Renal pelvis (tissue), 4 donors: ENCODE results near the gene PLTP. TPM values are rescaled to one million over a fixed set of nuclear protein-coding genes. Genes with fewer than 3 reads are reported as not detected.

Experiments
- DNase-seq: peaks from one replicate; pipeline ENCODE4 v3.0.0-alpha.2; 2013
- polyA plus RNA-seq, 3 donors: library from polyadenylated mRNA; unstranded; fragments of 120-200 nt; gene quantifications; one replicate each; pipeline ENCODE4 v1.2.1, GENCODE V29; 2013; ENCODE audit not compliant: insufficient read length in 3 of 3

The PLTP gene
- polyA plus RNA-seq, 3 donors, result 140 to 161 (median 155) TPM

DNA sequence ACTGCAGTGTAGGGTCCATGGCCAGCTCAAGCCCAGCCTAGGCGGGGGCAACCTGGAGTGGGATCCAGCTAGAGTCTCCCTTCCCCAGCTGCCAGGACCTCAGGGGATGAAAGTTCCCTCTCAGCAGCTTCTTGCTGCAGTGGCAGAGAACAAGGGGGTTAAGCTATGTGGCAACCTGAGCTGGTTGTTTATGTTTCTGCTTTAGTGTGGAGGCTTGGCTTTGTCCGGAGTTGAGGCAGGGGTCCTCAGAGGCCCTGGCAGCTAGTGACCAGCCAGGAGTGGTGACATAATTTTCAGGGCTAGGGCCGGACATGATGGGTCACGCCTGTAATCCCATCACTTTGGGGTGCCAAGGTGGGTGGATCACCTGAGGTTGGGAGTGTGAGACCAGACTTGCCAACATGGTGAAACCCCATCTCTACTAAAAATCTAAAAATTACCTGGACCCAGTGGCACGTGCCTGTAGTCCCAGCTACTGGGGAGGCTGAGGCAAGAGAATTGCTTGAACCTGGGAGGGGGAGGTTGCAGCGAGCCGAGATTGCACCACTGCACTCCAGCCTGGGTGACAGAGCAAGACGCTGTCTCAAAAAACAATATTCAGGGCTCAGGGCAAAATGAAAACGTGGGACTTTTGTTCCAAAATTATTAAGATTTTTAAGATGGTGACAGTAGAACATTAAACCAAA is 14.0 kb upstream of the PLTP start:
- peak; percentile 27 for DNase-seq

- DNase-seq, result peak; percentile 57
Measured at GRCh38 chr20:45924391-45925261, 12.7 kb upstream of the PLTP start.

GRCh38 chr20:45921337-45922189 is 9.6 kb upstream of the PLTP start:
- DNase-seq, result peak; percentile 23

DNA sequence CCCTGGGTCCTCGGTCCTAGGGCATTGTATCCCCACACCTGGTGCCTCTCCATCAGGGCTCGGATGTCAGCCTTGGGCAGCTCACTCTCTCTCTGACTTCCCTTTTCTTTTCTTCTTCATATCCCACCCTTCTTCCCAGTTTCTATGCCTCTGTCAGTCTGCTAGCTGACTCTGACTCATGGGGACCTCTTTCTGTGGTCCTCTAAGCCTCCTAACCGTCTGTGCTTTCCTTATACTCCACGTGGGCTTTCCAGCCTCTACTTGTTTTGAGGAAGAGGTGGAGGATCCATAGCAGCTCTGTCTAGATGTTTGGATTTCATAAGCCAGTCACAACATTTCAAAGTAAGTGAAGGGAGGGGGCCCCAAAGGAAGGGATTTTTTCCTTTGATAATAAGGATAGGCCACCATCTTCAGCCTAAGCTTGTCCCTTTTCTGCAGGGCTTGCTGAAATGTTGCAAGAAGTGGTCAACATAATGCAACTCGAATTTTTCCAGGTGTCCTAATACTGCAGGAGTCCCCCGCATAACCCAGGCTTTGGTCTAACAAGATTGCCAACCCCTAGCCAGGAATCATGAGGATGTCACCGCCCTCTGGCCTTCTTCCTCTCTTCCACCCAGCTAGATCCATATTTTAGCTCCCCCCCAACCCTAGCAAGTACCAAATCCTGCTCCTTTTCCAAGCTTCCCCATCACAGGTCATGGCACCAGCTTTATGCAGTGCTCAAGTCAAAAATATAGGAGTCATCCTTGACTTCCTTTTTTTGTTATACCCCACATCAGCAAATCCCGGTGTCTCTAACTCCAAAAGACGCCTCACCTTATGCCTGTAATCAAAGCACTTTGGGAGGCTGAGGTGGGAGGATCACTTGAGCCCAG is 8.7 kb upstream of the PLTP start:
- DNase-seq, result no peak

GRCh38 chr20:45919542-45920399 is 7.8 kb upstream of the PLTP start:
- peak; percentile 73 for DNase-seq

GRCh38 chr20:45918779-45919537 is 7.0 kb upstream of the PLTP start:
- no peak for DNase-seq

DNA sequence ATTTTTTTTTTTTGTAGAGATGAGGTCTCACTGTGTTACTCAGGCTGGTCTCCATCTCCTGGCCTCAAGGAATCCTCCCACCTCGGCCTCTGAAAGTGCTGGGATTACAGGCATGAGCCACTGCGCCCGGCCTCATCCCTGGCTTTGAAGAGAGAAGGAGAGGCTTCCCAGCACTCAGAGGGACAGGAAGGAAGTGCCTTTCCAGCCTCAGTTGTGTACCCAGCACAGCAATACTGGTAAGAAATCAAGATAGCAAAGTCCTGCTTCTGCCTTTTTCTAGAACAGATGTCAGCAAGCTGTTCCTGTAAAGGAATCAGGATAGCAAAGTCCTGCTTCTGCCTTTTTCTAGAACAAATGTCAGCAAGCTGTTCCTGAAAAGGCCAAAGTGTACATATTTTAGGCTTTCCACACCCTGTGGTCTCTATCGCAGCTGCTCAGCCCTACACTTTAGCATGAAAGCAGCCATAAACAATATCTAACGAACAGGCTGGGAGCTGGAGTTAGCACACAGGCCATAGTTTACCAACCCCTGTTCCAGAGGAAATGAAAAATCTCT is 6.3 kb upstream of the PLTP start:
- DNase-seq, result peak; percentile 47

- no peak for DNase-seq
Measured at GRCh38 chr20:45917790-45918141, 5.8 kb upstream of the PLTP start.

- no peak for DNase-seq
Measured at GRCh38 chr20:45913116-45913515, 1.2 kb upstream of the PLTP start.

- DNase-seq, result no peak
Measured at GRCh38 chr20:45912344-45912682, 358 bp upstream of the PLTP start.

- DNase-seq, result peak; percentile 98
Measured at GRCh38 chr20:45910670-45911485, 1.1 kb downstream of the PLTP start.

- no peak for DNase-seq
Measured at GRCh38 chr20:45909817-45910669, 1.9 kb downstream of the PLTP start.

DNA sequence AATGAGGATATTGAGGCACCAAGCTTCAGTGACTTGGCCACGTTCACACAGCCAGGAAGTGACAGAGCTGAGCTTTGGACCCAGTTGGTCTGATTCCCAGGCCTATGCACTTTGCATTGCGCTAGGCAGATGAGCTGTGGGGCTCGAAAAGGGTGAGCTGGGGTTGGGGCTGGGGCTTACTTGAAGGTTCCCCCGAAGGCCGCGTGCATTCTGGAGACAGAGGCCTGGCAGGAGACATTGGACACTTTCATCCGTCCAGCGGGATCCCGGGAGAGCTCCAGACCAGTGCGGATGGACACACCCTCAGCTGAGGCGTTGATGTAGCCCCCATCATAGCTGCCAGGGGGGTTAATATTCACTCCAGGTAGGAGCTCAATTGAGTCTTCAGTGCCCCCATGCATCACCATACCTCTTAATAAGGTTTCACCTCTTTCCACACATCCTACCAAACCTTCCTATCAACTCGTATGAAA is 2.6 kb downstream of the PLTP start:
- no peak for DNase-seq

- no peak for DNase-seq
Measured at GRCh38 chr20:45908084-45908483, 3.9 kb downstream of the PLTP start.

GRCh38 chr20:45907219-45907948 is 4.6 kb downstream of the PLTP start:
- DNase-seq, result no peak

GRCh38 chr20:45905505-45906079 is 6.4 kb downstream of the PLTP start:
- DNase-seq, result no peak
